GM10266 (cell line): ENCODE measurements around the gene TRMT5.

Experiments
- DNase-seq: peaks from one replicate; pipeline ENCODE4 v3.0.0; 2012; ENCODE audit errors: extremely low spot score
- TF ChIP-seq, protein P1 (sequence below): IDR thresholded peaks from 2 replicates; pipeline ENCODE4 v1.5.1; 2012; ENCODE audit warnings: mild to moderate bottlenecking, low read depth; ENCODE audit not compliant: control insufficient read depth, insufficient read depth; ENCODE audit errors: missing control alignments

TRMT5 gene, protein sequence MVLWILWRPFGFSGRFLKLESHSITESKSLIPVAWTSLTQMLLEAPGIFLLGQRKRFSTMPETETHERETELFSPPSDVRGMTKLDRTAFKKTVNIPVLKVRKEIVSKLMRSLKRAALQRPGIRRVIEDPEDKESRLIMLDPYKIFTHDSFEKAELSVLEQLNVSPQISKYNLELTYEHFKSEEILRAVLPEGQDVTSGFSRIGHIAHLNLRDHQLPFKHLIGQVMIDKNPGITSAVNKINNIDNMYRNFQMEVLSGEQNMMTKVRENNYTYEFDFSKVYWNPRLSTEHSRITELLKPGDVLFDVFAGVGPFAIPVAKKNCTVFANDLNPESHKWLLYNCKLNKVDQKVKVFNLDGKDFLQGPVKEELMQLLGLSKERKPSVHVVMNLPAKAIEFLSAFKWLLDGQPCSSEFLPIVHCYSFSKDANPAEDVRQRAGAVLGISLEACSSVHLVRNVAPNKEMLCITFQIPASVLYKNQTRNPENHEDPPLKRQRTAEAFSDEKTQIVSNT

DNA sequence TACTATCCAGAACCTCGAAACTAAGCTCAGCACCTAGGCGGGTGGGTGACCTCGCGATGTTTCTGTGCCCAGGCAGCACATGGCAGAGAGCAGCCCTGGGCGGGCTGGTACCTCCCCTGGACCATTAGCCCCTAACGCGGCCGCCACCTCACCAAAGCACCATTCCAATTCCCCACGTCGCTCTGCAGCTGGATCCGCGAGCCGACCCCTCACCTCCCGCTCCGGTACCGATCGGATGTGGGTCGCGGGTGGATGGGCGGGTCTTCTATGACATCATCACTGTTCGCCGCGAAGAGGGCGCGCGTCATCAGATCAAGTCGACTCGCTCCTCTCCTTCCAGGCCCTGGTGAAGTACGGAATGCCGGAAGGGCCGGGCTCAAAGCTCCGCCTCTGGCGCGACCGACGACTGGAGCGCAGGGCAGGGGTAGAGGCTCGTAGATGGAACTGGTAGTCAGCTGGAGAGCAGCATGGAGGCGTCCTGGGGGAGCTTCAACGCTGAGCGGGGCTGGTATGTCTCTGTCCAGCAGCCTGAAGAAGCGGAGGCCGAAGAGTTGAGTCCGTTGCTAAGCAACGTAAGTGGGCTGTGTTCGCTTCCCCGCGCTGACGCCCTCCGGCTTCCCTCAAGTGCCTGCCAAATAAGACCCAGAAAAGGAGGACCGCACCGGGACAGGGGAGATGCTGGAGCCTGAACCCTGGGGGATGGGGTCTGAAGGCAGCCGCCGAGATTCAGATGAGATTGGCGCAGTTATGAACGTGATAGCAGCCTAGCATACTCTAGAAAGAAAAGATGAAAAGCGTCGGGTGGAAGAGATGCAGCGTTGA, at the start of gene TRMT5, which contains the start of gene SLC38A6:
TRMT5 (minus strand) TSS at position 269 of the 822 bp plus-strand sequence; CDS start at position 163, 106 bp downstream.
SLC38A6 (plus strand) TSS at position 435 of the 822 bp plus-strand sequence; CDS start at position 468, 33 bp downstream.
- TF ChIP-seq, protein P1, sequence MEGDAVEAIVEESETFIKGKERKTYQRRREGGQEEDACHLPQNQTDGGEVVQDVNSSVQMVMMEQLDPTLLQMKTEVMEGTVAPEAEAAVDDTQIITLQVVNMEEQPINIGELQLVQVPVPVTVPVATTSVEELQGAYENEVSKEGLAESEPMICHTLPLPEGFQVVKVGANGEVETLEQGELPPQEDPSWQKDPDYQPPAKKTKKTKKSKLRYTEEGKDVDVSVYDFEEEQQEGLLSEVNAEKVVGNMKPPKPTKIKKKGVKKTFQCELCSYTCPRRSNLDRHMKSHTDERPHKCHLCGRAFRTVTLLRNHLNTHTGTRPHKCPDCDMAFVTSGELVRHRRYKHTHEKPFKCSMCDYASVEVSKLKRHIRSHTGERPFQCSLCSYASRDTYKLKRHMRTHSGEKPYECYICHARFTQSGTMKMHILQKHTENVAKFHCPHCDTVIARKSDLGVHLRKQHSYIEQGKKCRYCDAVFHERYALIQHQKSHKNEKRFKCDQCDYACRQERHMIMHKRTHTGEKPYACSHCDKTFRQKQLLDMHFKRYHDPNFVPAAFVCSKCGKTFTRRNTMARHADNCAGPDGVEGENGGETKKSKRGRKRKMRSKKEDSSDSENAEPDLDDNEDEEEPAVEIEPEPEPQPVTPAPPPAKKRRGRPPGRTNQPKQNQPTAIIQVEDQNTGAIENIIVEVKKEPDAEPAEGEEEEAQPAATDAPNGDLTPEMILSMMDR: no peak
- DNase-seq: peak; percentile 86

DNA sequence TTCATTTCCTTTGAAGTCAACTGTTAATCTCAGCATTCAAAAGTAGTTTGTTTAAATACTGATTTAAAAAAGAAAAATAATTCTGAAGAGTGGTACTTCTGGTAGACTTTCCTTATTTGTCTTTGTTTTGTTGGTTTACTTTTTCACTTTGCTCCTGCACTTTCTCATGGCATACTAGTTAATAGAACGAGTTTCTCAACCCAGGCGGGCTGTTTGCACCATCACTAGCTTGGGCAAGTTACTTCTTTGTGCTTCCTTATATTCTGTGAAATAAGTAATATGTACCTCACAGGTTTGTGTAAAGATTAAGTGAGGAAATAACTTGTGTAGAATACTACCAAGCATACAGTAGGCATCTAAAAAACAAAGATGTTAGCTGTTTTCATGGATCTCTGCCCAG, 45.6 kb upstream of the TRMT5 start:
- TF ChIP-seq, protein P1: no peak
- no peak for DNase-seq

DNA sequence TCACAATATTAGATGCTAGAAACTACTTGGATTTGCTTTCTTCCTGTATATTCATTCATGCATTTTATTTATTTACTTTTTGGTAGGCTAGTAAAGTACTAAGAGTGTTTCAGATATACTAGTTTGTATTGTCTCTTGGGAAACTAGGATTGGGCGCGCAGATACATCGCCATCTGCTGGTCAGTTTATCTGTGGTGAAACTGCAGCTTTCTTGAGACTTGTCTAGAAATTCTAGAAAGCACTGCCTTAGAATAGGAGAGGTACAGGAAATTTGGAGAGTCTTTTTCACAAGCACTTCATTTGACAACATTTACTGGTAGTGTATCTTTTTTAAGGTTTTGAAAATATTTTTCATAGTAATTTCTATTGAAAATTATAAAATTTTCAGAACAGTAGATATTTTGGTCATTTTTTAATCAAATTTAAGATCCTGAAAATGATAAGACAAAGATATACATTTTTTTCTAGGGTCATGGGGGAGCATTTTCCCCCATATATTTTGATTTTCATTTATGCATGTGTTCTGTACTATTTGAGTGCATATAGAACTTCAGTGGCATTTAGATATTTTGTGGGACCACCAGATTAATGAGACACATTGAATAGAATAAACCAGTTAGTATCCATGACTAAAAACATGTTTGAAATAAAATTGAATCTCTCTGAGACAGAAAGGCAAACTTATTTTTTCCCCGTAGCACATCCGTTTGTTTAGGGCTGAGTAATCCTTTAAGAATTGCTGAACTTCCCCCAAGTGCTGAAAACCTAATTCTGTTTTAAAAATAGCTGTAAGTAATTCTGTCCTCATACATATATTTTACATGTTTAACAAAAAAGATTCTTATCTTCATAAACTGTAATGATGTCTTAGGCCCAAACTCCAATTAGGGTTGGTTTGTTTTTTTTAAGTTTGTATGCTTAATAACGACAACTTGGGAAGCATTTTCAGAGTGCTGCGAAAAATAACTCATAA, 44.7 kb upstream of the TRMT5 start:
- peak; percentile 46 for DNase-seq
- TF ChIP-seq, protein P1: peak; percentile 84

DNA sequence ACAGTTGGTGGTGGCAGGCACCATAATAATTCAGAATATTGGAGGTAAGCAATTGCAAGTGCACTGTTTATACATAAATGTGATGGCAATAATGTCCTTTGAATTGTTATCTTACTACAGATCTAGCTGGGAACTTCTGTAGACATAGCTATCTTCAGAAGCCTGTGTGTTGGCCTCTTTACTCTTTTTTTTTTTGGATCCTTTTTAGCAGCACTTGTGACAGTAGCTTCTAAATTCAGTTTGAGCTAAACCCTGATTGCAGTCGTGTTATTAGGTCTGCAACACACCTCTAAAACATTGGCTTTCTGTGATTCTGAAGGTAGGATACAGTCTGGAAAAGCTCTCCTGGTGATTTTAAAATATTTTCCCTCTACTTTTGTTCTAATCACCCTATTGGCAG, 38.7 kb upstream of the TRMT5 start:
- TF ChIP-seq, protein P1: no peak
- no peak for DNase-seq

DNA sequence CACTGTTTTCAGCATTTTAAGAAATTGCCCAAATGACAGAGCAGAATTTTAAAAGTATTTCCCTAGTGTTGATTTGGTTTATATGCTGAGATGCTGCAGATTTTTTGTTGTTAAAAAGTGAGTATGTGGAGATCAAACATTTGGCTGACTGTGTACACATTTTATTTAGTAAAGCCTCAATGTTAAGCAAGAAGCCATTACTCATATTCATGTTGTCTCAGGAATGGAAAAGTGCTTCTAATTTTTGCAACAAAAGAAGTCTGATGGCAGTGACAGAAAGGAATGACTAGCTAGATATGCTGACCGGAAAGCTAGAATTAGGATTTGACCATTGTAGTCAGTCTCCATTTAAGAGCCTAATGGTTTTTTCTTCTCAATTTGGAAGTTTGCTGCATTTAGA, 22.7 kb upstream of the TRMT5 start:
- no peak for DNase-seq
- TF ChIP-seq, protein P1: no peak

DNA sequence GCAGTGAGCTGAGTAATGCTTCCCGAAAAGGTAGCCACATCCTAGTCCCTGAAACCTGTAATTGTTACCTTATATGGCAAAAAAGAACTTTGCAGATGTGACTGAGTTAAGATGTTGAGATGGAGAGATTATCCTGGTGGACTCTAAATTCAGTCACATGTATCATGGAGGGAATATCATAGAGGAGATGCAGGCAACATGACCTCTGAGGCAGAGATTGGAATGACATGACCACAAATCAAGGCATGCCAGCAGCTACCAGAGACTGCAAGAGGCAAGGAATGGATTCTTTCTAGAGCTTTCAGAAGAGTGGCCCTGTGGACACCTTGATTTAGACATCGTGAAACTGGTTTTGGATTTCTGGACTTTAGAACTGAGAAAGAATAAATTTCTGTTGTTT, 18.7 kb upstream of the TRMT5 start:
- TF ChIP-seq, protein P1: no peak
- no peak for DNase-seq
